Fibroblast of the conjunctiva (primary cell): ENCODE measurements around the gene UNC93B1.
"Not testable (repeated sequence)": the region's sequence is repeated elsewhere in the genome, so short reads cannot be mapped to it uniquely, and the experiment has no call there.

Experiments
- DNase-seq: peaks from one replicate; pipeline ENCODE4 v3.0.0-alpha.2; 2010; ENCODE audit warnings: low read depth

The UNC93B1 gene

DNA sequence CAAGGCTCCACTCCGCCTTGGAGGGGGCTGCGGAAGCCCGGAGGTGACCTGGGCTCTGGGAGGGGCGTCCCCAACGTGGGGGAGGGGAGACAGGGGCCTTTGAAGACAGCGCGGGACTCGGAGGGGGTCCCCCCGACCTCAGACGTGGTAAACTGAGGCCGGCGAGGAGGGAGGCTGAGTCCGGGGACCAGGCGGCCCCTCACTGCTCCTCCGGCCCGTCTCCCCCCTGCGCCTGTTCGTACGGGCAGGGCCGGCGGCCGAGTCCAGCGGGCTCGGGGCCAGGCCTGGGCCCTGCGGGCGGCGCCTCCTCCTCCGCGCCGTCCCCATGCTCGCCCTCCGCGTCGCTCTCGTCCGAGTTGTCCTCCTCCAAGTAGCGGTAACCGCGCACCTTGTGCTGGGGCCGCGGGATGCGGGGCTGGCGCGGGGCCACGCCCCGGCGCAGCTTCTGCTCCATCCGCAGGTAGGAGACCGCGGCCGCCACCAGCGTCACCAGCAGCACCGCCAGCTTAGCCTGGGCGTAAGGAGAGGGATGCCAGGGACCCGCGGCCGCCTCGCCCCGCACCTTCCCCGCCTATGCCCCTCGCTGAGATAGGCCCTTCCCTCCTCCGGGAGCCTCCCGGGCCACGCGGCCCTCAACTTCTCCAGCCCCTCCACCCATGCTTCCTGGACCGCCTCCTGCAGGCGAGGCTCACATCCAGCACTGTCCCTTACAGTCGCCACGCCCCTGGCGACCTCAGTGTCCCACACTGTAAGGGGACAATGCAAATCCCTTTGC is 12.4 kb downstream of the UNC93B1 start:
- not testable (repeated sequence) for DNase-seq

DNA sequence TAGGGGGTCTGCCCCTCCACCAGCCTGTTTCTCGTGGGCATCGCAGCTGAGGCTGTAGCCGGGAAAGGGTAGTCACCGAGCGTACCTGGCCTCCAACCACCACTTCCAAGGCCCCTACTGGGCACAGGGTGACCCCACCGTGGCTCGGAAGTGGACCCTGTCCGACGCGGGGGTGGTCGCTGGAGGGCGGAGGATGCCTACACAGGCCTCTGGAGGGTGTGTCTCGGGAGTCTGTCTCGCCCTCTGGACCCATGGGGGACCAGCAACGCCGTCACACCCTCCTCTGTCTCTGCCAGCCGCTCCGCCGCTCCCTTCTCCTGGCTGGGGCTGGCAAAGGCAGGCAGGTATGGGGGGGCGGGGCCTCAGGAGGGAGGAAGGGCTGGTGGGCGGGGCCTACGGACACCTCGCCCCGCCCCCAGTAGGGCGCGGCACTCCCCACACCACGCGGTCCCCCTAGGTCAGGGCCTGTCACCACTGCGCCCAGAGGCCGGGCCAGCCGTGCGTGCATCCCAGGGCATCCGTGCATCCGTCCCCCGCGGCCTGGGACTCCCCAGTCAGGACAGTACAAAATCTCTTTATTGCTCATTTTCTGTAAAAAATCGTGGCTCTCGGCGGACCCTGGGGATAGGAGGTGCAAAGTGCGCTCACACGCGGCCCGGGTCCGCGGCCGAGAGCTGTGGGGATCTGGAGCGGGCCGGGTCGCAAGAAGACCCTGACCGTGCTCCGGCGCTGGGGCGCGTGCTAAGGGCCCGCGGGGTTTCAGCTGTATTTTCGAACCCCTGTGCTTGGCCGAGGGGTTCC is 13.2 kb downstream of the UNC93B1 start:
- DNase-seq: not testable (repeated sequence)

DNA sequence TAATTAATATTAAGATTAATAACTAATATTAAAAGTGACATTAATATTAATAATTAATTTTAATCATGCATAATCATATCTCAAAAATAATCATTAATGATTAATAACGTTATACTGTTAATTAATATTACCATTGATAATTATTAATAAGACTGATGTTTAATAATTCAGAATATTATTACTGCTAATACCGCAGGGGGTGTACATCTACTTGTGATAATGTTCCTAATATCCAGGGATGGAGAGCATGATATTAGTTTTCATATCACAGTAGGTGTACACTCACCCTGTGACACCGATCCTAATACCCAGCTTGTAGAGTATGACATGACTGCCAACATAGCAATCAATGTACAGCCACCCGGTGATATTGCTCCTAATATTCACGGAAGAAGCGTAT is 18.6 kb downstream of the UNC93B1 start:
- DNase-seq: not testable (repeated sequence)

DNA sequence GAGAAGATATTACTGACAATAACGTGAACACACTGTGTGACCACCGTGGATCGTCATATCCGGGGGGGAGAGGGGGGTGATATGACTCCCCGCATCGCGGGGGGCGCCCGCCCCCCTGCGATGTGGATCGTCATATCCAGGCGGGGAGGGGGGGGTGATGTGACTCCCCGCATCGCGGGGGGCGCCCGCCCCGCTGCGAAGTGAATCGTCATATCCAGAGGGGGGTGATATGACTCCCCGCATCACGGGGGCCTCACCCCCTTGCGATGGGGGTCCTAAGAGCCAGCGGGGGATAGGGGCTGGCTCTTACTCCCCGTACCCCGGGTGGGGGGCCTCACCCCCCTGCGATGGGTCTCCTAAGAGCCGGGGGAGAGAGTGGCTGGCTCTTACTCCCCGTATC is 19.9 kb downstream of the UNC93B1 start:
- no peak for DNase-seq

DNA sequence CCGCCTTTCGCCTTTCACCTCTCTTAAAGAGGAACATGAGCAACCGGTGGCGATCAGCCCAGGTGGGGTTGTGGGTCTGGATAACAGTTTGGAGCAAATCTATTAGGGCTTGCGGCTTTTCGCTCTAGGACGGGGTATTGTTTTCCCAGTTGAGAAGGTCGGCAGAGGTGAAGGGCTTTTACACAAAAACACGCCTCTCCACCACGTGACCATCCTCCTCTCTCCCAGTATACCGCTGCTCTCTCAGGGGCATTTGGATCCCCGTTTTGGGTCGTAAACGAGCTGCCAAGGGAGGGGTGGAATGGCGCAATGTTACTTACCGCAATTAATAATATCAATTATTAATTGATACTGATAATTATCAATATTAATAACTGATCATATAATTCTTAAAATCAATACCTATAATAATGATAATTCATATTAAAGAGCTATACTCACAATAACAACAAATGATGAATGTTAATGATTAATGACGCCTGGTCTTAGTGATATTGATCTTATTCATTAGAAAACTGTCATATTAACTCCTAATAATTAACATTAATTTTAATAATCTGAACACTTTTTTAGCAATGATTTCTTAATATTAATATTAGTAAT is 21.5 kb downstream of the UNC93B1 start:
- not testable (repeated sequence) for DNase-seq

DNA sequence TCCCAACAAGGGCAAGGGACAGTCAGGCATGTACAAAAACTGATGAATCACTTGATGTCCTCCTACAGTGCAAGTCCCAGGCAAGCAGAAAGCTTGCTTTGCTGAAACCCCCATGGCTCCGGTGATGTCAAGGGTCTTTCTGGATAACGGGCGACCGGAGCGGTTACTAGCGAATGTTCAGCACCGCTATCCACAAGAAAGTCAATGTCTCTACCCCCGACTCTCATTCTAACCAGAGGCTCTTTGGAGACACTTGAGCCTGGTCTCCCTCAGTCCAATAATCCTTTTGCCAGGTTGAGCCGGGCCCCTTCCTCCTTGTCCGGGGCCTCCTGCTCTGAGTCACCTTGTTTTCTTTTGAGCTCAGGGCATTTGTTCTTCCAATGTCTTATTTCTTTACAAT is 22.7 kb downstream of the UNC93B1 start:
- DNase-seq: not testable (repeated sequence)

DNA sequence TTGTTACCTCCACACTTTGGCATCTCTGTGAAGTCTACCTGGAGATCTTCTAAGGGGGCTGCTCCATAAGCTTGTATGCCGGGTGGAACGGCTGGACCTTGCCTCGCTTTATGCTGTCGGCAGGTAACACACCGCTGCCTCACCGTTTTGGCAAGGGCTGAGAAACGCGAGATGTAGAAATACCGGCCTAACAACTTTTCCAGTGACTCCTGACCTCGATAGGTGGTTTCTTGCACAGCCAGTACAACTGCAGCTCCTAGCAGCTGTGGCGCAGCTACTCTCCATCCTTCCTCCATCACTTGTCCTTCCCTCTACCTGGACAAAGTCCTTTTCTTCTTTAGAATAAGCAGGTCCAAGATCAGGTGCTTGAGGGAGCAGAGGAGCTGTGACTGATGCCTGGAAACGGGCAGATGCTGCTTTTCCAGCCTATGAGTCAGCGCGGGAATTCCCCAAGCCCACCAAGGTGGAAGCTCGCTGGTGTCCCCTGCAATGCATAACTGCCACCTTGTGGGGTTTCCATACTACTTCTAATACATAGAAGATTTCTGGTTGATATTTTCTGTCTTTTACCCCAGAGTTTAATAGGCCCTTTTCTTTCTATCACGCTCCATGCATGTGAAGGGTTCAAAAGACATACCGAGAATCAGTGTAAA is 25.0 kb downstream of the UNC93B1 start:
- DNase-seq: not testable (repeated sequence)

DNA sequence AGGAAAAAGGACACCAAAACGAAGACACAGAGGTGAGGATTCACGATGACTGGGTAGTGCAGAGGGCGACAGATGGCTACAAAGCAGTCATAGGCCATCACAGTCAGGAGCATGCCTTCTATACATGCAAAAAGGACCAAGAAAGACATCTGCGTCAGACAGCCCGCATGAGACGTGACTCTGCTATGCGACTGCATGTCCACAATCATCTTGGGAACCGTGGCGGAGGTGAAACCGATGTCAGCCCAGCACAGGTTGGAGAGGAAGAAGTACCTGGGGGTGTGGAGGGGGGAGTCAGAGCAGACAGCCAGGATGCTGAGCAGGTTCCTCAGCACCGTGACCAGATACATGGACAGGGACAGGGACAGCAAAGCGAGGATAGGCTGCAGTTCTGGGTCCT is 29.2 kb downstream of the UNC93B1 start:
- not testable (repeated sequence) for DNase-seq

DNA sequence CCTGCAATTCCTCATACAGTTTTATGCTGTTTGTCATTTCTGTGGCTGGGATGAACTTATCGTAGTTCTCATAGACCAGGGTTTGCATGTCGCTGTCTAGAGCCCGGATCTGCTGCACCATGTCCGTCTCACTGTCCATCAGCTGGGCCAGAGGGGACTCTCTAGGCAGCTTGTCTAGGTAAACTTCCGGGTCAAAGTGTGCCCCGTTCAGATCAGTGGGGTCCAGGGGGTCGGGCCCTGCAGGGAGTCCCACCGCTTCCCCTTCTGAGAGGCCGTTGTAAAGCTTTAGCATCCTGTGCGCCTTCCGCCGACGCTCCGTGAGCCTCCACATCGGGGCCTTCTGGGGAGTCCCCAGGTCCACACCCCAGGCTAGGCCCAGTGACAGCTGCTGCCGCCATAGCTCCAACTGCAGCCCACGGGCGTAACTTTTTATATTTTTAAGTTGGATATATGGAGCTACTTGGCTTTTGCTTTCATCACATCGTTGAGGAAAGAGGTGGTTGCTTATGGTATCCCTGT is 38.0 kb downstream of the UNC93B1 start:
- not testable (repeated sequence) for DNase-seq

DNA sequence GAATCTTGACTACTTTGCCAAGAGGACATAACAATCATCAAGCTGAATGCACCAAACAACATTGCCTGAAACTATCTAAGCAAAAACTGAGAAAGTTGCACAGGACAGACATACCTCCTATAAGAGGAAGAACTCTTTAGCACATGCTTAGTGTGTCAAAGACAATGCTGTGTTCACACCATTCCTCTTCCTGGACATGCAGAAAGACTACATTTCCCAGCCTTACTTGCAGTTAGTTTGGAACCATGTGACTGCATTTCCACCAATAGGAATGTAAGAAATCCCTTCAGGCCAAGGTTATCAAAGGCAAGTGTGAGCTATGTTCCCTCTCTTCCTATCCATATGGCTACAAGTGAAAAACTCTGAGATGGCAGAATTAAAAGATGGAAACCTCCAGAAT is 39.2 kb downstream of the UNC93B1 start:
- DNase-seq: not testable (repeated sequence)

DNA sequence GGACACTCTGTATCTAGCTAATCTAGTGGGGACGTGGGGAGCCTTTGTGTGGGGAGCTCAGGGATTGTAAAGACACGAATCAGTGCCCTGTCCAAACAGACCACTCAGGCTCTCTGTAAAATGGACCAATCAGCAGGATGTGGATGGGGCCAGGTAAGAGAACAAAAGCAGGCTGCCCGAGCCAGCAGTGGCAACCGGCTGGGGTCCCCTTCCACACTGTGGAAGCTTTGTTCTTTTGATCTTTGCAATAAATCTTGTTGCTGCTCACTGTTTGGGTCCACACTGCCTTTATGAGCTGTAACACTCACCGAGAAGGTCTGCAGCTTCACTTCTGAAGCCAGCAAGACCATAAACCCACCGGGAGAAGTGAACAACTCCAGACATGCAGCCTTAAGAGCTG is 40.0 kb downstream of the UNC93B1 start:
- DNase-seq: not testable (repeated sequence)

DNA sequence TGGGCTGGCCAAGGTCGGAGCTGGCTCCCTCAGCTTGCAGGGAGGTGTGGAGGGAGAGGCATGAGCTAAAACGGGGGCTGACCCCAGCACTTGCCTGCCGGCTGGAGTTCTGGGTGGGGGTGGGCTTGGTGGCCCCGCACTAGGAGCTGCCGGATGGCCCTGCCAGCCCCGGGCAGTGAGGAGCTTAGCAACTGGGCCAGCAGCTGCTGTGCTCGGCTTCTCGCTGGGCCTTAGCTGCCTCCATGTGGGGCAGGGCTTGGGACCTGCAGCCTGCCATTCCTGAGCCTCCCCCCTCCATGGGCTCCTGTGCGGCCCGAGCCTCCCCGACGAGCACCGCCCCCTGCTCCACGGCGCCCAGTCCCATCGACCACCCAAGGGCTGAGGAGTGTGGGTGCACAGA is 40.7 kb downstream of the UNC93B1 start:
- DNase-seq: not testable (repeated sequence)

DNA sequence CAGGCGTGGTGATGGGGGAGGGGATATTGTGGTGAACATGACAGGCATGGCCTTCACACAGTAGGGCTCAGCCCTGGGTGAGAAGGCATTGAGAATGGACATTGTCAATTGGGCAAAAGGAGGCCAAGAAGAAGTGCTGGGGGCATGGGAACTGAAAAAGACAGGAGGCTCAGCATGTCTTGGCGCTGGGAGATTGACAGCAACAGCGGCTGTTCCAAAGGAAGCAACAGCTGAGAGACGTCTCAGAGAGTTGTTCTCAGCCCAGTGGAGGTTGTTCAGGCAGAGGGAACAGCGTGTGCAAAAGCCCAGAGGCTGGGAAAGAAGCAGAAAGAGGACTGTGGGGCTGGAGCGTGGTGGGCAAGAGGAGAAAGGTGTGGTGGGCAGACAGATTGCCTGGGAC is 47.7 kb downstream of the UNC93B1 start:
- not testable (repeated sequence) for DNase-seq

DNA sequence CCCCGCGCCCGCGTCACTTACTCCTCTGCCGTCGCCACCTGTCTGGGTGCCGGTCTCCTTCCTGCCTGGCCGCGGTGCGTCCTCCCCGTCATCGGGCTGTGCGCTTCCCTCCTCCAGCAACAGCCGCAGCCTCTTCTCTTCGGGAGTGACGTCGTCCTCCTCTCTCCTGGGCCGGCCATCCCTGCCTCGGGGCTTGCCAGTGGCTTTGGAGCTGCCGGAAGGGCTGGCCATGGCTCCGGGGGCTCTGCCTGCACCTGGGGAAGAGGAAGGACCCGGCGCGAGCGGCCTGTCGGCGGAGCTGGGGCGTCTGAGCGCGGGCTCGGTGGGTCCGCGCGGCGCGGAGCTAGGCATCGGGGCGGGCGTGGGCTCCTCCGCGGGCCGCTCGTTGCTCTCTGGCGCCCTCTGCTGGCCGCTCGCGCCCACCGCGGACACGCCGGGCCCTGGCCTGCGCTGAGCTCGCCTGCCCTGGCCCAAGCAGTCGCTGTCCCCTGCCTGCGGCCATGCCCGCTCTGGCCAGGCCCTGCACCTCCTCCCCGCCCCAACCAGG is 48.4 kb downstream of the UNC93B1 start:
- DNase-seq: not testable (repeated sequence)

DNA sequence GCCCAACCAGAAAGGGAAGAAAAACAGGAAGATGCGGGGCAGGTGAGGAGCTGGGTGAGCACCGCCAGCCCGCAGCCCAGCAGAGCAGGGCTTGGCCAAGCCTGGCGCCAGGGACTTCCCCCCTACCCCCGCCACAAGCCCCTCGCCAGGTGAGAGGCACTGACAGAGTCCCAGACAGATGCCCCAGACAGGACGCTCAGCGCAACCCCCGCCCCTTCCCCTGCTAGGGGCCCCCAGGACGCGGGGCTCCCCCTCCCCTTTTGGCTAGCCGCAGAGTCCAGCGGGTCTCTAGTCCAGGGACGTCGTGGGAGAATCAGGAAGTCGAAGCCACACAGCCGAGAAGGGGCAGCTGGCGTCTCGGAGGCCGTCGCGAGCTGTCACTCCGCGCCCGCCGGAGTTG is 48.9 kb downstream of the UNC93B1 start:
- not testable (repeated sequence) for DNase-seq

DNA sequence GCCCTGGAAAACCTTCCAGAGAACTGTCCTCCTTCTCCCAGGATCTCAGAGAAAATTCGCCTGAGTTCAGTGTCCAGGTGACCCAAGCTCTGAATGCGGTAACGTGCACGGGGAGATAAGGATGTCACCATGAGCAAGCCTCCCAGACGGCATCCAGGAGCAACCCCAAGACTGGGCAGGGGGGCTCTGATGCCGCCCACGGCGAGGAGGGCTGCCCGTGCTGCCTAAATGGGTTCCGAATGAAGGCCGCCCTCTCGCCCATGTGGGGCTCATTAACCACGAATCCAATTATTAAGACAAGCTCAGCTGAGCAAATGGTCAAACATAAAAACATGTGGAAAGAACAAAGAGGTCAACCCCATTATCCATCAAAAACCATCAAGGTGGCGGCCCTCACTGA is 49.6 kb downstream of the UNC93B1 start:
- not testable (repeated sequence) for DNase-seq

DNA sequence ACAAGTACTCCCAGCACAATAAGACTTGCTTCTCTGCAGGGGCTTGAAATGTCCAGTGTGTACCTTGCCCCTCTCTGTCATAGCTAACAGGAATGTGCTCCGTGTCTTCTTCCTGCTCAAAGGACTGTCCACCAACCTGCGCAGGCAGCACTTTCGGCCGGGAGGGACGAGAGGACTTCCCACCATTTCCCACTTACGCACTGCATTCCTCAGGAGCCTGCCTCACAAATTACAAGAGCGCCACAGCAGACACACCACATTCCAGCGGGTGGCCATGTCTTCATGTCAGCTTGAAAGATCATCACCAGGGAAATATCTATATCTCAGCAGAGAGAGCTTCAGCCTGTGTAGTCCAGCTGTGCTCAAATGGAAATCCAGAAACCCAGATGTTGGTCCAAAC is 53.2 kb downstream of the UNC93B1 start:
- DNase-seq: not testable (repeated sequence)

DNA sequence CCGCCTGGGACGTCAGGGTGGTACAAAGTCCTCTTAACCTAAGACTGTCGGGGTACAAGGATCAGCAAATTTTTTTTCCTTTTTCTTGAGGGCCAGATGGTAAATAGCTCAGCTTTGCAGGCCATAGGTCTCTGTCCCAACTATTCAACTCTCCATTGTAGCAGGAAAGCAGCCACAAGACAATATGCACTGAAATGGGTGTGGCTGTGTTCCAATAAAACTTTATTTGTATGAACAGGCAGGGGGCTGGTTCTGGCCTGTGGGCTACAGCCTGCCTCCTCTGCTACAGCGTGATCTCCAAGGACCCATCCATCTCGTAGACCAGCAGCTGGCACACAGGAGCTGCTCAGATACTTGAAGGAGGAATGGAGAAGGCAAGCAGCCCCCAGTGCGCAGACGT is 56.1 kb downstream of the UNC93B1 start:
- not testable (repeated sequence) for DNase-seq

DNA sequence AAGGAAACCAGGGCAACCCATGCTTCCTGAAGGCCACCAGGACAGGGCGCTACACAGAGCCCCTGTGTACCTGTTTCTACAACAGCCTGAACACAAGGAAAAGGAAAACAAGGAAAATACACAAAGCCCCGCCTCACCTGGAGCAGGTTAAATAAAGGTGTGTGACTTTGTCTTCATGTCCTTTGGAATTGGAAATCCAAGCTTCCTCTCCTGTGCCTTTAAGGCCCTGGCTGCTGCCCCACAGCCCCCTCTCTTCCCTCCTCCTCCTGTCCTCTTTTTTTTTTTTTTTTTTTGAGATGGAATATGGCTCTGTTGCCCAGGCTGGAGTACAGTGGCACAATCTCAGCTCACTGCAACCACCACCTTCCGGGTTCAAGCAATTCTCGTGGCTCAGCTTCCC is 57.5 kb downstream of the UNC93B1 start:
- not testable (repeated sequence) for DNase-seq

DNA sequence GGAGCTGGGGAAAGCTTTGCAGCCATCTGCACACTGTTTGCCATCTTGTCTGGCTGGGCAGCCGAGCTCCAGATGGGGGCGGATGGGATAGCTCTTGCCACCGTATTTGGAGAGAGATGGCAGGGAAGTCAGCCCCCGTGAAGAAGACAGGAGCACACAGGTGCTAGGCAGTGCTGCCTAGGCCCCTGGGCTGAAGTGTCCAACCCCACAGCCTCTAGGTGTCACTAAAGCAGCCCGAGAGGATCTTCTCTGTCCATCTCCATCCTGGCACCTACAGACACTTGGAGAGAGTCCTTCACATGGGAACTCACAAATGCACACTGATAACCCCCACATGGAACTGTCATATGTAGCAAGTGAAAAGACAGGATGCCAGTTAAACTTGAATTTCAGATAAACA is 60.5 kb downstream of the UNC93B1 start:
- not testable (repeated sequence) for DNase-seq
